NCI-H2196 (cell line): ENCODE results near the gene MLLT10.

Experiments
- DNase-seq: peaks from one replicate; lab custom pipeline; 2025; ENCODE audit not compliant: unreplicated experiment; lab: John Stamatoyannopoulos, UW

The MLLT10 gene

GRCh38 chr10:21759232-21759631 is 225.2 kb downstream of the MLLT10 start:
- no peak for DNase-seq

- DNase-seq = no peak
Measured at GRCh38 chr10:21760332-21760731, 226.3 kb downstream of the MLLT10 start.

GRCh38 chr10:21764466-21765189 is 230.6 kb downstream of the MLLT10 start:
- DNase-seq = no peak

GRCh38 chr10:21769041-21769440 is 235.0 kb downstream of the MLLT10 start:
- DNase-seq = no peak

- no peak for DNase-seq
Measured at GRCh38 chr10:21771219-21771618, 237.2 kb downstream of the MLLT10 start.

- DNase-seq = no peak
Measured at GRCh38 chr10:21776883-21777282, 242.9 kb downstream of the MLLT10 start.

GRCh38 chr10:21791276-21791675 is 257.2 kb downstream of the MLLT10 start:
- DNase-seq = no peak
